GM11168 (cell line): ENCODE results near the gene PPP1R1C.

ENCODE experiments used
- in situ Hi-C: fragments of 300-500 bp; cut with MboI; formaldehyde crosslinking; loops from one replicate; pipeline ENCODE4 v1.12.0; 2022; ENCODE audit warnings: low sequenced_read_pairs; ENCODE audit not compliant: unreplicated experiment

Gene PPP1R1C

DNA sequence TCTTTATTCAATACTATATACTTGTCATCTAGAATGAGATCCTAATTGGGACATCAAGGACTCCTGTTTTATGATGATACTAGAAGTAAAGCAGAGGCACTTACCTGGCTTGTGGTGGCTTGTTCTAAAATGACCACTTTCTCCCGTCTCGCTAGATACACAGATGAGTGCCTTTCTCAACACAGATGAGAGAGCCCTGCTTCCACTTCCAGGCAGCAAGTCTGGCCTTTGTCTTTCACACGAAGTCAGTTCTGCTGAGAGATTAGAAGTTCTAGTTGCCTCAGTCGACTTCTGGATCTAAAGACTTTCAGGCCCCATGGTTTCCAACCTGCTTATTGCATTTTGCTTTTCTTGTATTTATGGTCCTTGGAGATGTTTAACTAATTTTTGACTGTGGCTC lies 70.3 kb downstream of the PPP1R1C start:
- in situ Hi-C loops: no loop called here

- in situ Hi-C loops: no loop called here
Measured at GRCh38 chr2:182057002-182057401, 71.3 kb downstream of the PPP1R1C start.

GRCh38 chr2:182058056-182058455 lies 72.4 kb downstream of the PPP1R1C start:
- in situ Hi-C loops: no loop called here

DNA sequence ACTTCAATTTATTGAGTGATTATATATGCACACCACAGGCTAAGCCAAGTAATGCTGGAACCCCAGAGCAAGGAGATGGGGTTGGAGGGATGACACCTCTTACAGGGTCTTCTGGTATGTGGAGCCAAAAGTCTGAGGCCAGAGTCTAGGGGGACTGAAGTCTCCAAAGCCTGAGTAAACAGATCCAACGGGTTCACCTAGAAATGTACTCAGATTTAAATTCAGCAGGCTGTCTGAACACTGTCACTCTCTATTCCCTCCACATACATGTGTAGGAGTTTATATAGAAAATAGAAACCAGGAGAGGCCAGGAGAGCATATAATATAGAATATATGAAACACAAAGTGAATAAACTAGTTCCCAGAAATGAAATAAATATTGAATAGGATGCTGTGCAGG lies 76.1 kb downstream of the PPP1R1C start:
- in situ Hi-C loops: no loop called here

- in situ Hi-C loops: no loop called here
Measured at GRCh38 chr2:182062329-182062972, 76.8 kb downstream of the PPP1R1C start.

DNA sequence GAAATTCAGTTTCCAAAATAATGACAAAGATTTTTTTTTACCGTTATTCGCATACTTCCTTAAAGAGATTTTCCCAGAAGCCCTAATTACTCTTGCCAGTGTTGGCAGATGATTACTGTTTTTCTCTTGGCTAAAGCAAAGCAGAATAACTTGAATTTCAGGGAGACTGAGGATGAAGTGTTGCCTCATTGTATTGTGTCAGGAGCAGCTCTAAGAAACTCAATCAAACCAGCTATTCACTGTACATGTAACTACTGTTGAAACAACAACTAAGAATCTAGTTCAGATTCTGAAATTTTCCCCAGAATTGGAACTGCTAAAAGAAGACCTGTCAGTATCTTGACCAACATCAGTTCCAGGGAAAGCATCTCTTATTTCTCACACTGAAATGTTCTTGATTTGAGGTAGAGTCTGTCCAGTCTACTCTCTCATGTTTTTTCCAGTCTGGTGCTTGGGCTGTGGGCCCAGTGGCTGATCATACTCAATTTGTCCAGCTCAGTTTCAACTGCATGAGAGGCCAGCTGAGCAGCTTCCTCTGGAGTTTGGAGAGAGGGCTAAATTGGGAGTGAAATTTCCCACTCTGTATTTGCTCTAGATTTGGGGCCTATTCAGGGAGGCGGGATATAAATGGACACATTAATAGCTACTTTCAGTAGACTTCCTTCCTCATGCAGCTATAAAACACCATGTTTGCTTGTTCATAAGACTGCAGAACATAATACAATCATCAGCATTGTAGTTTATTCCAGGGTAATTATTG lies 78.5 kb downstream of the PPP1R1C start:
- in situ Hi-C loops: no loop called here

- in situ Hi-C loops: no loop called here
Measured at GRCh38 chr2:182066400-182067087, 80.9 kb downstream of the PPP1R1C start.

- in situ Hi-C loops: no loop called here
Measured at GRCh38 chr2:182067393-182067792, 81.7 kb downstream of the PPP1R1C start.

DNA sequence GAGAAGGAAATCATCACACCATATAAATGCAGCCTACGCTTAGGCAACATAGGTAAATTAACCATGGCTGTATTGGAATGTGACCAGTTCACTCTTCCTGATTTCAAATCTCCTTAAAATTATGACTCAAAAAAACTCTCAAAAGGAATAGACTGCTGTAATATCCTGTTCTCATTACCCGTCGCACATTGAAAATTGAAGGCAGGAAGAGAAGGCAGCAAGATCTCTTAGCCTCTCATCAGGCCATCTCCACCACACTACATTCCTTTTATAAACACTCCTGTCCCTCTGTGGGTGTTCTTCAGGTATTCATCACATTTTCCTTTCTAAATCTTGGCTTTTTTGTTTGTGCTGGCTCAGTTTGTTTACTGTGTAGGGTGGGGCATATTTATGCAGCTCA lies 83.2 kb downstream of the PPP1R1C start:
- in situ Hi-C loops: no loop called here

DNA sequence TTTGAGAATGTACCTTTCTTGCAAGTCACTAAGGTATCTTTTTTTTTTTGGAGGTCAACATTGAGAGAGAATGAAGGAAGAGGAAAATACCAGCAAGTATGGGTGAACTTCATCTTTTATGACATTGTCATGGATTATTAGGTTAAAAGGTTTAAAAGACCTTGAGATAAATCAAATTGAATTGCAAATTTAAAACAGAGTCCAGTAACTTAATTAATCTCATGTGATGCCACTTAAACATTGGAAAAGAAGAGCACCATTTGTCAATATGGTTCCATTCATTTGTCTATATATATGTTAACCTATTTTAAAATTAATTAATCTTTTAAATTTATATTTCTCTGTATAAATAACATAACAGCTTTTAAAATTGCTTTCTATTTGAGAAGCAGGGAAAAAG lies 83.8 kb downstream of the PPP1R1C start:
- in situ Hi-C loops: no loop called here

DNA sequence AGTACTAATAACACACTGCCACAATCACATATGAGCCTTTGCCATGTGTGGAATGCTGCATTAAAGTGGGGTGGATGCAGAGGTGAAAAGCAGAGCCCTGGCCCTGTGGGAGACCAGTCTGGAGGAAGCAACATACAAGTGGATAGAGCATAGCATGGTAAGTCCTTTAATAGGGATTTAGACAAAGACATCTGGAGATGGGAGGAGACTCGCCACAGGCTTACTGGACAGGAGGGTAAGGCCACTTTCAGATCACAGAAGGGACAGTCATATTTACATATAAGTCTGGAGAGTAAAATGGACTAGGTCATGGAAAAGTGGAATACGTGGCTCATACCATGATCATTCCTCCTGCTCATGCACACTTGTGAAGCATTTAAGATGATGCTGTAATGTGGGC lies 84.3 kb downstream of the PPP1R1C start:
- in situ Hi-C loops: loop anchor here (5.0 kb wide), 1 partner anchor 108 kb away; no protein-coding TSS in a partner anchor

DNA sequence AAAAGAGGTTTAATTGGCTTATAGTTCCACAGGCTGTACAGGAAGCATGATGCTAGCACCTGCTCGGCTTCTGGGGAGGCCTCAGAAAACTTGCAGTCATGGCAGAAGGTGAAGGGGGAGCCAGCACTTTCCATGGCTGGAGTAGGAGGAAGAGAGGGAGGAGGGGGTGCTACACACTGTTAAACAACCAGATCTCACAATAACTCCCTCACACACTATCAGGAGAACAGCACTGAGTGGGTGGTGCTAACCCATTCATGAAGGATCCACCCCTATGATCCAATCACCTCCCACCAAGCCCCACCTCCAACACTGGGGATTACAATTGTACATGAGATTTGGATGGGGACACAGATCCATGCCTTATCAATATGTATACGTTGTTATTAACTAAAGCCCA lies 85.1 kb downstream of the PPP1R1C start:
- in situ Hi-C loops: loop anchor here (5.0 kb wide), 1 partner anchor 108 kb away; no protein-coding TSS in a partner anchor

DNA sequence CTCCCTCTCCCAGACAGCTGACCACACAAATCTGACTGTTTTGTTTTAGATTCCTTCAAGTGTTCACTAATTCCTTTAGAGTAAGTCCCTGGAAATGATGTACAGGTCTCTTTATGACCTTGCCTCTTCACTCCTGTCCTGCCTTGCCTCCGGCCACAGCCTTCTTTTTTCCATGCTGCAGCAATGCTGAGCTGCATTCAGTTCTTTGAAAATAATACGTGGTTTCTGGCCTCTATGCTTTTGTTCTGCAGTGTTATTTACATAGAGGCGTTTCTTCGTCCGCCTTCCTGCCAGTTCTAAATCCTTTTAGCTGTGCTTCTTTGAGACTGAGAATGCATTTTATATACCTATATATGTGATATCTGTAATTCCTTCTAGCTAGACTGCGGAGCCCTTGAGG lies 87.2 kb downstream of the PPP1R1C start:
- in situ Hi-C loops: loop anchor here (5.0 kb wide), 1 partner anchor 111 kb away; no protein-coding TSS in a partner anchor

DNA sequence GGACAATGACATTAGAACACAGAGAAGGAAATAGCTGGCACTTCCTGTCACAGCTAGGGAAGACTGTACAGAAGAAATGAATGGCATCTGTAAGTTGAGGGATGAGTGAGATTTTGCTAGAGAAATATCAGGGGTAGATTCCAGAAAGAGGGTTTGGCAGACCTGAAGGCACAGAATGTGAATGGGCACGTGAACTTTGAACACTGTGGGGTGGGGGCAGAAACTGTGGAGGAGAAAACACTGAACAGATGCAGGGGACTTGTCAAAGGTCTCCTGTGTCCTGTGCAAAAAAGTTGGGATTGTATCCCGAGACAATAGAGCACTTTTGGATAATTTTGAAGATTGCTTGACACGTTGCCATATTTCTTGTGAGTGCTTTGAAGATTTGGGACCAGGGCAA lies 88.0 kb downstream of the PPP1R1C start:
- in situ Hi-C loops: loop anchor here (5.0 kb wide), 1 partner anchor 111 kb away; no protein-coding TSS in a partner anchor

DNA sequence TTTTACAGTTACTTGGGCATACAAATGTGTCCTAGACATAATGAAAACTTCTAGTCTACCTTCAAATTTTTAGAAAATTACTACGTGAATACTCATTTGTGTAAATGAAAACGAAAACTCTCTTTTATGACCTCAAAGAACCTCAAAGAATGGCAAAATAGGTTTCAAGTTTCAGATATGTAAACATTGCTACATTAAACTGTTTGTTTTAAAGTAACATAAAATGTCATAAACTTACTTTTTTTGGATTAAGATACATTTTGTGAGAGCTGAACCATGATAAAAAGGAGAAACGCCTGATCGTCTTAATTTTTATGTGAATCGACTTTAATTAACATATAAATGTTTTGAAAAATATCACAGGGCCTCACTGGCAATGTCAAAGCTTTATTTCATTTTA lies 91.4 kb downstream of the PPP1R1C start:
- in situ Hi-C loops: loop anchor here (25.0 kb wide), 1 partner anchor 315 kb away; no protein-coding TSS in a partner anchor

- in situ Hi-C loops: loop anchor here (25.0 kb wide), 1 partner anchor 315 kb away; no protein-coding TSS in a partner anchor
Measured at GRCh38 chr2:182077448-182078142, 91.9 kb downstream of the PPP1R1C start.

- in situ Hi-C loops: loop anchor here (25.0 kb wide), 1 partner anchor 317 kb away; no protein-coding TSS in a partner anchor
Measured at GRCh38 chr2:182078988-182079602, 93.4 kb downstream of the PPP1R1C start.

GRCh38 chr2:182080493-182080892 lies 94.8 kb downstream of the PPP1R1C start:
- in situ Hi-C loops: loop anchor here (25.0 kb wide), 1 partner anchor 318 kb away; no protein-coding TSS in a partner anchor

- in situ Hi-C loops: loop anchor here (25.0 kb wide), 1 partner anchor 319 kb away; no protein-coding TSS in a partner anchor
Measured at GRCh38 chr2:182081602-182082260, 96.1 kb downstream of the PPP1R1C start.
